GM12874 (cell line): ENCODE measurements around the gene SHANK2.

Experiments used
- TF ChIP-seq, protein P1 (sequence below): IDR thresholded peaks from 2 replicates; pipeline ENCODE4 v1.5.1; 2011; ENCODE audit warnings: low read depth, mild to moderate bottlenecking, control low read depth, low read length, moderate library complexity; ENCODE audit not compliant: insufficient read depth

Gene SHANK2

DNA sequence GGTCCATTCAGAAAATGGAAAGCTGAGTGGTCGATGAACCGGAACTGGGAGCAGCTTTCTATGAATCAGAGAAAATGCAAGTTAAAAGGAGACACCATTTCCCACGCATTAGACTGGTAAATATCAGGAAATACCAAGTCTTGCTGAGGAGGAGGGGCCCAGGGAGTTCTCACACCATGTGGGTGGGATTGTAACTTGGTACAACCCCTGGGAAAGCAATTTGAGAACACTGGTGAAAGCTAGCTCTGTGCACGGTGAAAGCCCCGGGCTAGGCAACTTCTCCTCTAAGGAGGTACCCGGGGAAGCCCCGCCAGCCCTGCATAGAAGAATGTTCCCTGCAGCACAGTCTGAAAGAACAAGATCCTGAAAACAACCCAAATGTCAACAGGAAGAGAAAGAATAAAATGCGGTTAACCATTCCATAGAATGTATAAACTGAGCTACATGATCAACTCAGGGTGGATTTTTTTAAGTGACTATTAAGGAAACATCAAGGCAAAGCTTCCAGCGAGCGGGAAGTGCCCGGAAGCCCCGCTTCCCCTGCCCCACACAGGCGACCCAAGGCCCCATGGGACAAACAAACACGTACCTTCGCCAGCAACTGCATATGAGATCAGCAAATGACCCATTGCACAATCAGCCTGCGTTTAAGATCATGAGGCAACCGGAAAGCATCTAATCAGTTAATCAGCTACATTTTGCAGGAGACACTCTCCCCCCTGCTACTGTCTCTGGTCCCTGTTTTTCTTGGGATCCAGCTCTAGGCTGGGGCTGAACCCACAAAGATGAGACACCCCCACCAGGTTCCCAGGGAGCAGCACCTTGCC lies 11.3 kb downstream of the SHANK2 start:
- TF ChIP-seq, protein P1, sequence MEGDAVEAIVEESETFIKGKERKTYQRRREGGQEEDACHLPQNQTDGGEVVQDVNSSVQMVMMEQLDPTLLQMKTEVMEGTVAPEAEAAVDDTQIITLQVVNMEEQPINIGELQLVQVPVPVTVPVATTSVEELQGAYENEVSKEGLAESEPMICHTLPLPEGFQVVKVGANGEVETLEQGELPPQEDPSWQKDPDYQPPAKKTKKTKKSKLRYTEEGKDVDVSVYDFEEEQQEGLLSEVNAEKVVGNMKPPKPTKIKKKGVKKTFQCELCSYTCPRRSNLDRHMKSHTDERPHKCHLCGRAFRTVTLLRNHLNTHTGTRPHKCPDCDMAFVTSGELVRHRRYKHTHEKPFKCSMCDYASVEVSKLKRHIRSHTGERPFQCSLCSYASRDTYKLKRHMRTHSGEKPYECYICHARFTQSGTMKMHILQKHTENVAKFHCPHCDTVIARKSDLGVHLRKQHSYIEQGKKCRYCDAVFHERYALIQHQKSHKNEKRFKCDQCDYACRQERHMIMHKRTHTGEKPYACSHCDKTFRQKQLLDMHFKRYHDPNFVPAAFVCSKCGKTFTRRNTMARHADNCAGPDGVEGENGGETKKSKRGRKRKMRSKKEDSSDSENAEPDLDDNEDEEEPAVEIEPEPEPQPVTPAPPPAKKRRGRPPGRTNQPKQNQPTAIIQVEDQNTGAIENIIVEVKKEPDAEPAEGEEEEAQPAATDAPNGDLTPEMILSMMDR: no peak

DNA sequence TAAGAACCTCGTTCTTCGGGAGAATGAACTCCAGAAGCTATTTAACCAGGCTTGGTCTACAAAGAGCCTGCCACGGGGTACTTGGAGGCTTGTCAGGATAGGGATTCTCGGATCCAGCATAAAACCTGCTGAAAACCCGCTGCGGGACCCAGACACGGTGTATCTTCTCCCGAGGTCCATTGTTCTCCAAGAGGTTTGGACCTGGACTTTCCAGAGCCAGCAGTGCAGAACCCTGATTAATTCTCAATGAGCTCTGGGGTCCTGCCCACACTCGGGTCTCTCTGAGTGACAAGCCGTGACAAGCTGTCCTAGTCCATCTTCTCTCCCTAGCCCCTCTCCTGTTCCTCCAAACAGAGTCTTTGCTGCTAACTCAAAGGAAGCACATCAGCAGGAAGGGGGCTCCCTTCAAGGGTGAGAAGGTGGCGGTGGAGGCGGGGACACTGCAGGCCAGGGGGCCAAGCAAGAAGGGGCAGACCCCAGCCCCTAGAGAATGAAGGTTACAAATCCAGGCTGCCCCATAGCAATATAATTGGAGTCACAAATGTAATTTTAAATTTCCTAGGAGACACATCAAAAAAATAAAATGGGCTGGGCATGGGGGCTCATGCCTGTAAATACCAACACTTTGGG lies 12.2 kb downstream of the SHANK2 start:
- TF ChIP-seq, protein P1: no peak

DNA sequence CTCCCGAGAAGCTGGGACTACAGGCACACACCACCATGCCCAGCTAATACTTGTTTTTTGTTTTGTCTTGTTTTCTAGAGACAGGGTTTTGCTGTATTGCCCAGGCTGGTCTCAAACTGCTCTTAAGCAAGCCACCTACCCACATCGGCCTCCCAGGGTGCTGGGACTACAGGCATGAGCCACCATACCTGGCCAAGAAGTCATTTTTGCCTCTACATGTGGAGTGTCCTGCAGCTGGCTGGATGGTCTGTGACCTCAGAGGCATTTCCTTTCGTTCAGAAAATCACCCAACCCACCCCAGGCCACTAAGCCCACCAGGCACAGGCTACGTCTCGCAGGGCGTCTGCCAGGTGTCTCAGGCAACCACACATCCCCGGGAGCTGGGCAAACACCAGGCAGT lies 12.8 kb downstream of the SHANK2 start:
- TF ChIP-seq, protein P1: no peak

DNA sequence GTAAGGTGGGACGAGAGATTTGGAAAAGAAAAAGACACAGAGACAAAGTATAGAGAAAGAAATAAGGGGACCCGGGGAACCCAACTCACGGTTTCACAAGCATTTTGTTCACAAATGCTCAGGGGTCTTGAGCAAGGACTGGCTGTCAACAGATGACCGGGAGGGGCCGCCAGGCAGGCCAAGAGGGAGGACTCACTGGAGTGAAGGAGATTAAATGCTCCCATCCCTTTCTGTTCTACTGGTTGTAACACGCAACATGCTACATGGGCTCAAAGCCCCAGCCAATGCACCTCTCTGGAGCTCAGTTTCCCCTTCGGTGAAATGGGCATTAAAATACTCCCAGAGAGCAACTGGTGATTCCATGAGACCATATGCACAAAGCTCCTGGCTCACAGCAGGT lies 13.4 kb downstream of the SHANK2 start:
- TF ChIP-seq, protein P1: no peak

DNA sequence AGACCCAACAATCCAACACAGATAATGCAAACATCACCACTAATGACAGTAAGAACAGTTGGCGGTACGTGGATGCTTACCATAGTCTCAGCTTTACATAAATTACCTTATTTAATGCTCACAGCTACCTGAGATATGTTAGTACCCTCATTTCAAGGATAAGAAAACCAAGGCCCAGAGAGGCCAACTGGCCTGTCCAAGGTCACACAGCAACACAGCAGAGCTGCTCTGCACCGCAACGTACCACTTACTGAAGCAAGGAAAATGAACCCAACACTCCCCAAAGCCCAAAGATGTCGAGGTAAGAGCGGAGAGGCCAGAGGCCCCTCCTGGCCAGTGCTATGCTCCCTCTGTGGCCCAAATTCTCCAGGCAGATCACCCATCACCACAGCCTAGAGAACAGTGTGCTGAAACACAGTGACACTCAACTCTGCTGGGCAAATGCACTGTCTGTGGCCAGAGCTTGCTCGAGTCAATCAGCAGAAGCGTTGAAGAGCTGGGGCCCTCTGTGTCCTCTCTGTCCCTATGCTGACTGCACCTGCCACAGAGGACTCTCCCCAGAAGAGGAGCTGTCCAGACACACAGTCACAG lies 14.0 kb downstream of the SHANK2 start:
- TF ChIP-seq, protein P1: no peak

DNA sequence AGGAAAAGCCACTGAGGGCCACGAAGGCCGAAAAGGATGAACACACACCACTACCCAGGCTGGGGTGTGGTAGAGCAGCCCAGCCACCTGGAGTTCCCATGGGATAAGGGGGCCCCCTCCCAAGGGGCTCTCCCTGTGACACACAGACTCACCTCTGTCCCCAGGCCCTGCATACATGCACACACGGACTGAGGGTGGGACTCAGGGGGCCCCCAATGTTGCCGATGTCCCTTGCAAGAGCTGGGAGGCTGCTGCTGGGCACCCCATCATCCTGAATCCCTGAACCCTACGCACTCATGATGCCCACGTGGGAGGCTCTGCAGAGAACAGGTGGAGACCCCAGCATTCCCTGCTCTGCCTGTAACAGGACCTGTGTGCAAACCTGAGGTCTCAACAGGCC lies 14.5 kb downstream of the SHANK2 start:
- TF ChIP-seq, protein P1: no peak

DNA sequence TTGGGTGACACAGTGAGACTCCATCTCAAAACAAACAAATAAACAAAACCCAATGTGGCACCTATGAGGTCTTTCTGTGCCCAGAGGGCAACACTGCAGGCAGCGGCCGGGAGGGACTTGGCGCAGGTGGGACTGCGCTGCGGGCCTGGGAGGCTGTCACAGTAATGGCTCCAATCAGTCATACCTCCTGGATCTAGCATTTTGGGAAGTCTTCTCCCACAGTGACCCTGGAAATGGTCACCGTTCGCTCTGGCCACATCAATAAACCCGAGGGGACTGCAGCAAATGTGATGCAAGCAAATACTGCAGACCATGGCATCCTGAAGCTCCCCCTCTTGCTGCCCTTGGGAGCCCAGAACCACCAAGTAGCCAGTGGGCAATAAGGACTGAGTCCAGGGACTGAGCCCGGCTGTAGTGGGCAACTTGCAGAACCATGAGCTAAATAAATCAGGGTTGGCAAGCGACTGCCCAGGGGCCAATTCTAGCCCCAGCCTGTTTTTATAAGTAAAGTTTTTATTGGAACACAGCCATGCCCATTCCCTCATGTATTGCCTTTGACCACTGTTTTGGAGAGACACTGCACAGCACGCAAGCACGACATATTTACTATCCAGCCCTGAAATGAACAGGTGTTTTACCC lies 15.4 kb downstream of the SHANK2 start:
- TF ChIP-seq, protein P1: no peak
